ENCODE measurements around the gene MFAP3L.

The MFAP3L gene

GRCh38 chr4:170026253-170027021 lies at the start of gene MFAP3L:
TSS of gene MFAP3L (minus strand) at chr4:170026395. CDS start at chr4:170005877, 20,518 bp downstream.
- in situ Hi-C loops (cut with MboI; ENCODE audit: low sequenced_read_pairs), result loop anchor here (25.0 kb wide), 2 partner anchors 214 to 414 kb away; partner anchors contain the start of genes CLCN3 and NEK1

- in situ Hi-C loops (cut with MboI; ENCODE audit: low sequenced_read_pairs), result no loop called here
These were observed 45.0 kb upstream of the MFAP3L start for GRCh38 chr4:170071196-170071595.

GRCh38 chr4:170068438-170069128 lies 42.4 kb upstream of the MFAP3L start:
- in situ Hi-C loops (cut with MboI; ENCODE audit: low sequenced_read_pairs), result no loop called here

GRCh38 chr4:170059421-170059820 lies 33.2 kb upstream of the MFAP3L start:
- in situ Hi-C loops (cut with MboI; ENCODE audit: low sequenced_read_pairs), result no loop called here

- in situ Hi-C loops (cut with MboI; ENCODE audit: low sequenced_read_pairs), result no loop called here
These were observed 32.6 kb upstream of the MFAP3L start for GRCh38 chr4:170058826-170059225.

- in situ Hi-C loops (cut with MboI; ENCODE audit: low sequenced_read_pairs), result no loop called here
These were observed 31.7 kb upstream of the MFAP3L start for GRCh38 chr4:170057866-170058265.

GRCh38 chr4:170052919-170053318 lies 26.7 kb upstream of the MFAP3L start:
- in situ Hi-C loops (cut with MboI; ENCODE audit: low sequenced_read_pairs), result no loop called here

- in situ Hi-C loops (cut with MboI; ENCODE audit: low sequenced_read_pairs), result no loop called here
These were observed 25.2 kb upstream of the MFAP3L start for GRCh38 chr4:170051402-170051801.

- in situ Hi-C loops (cut with MboI; ENCODE audit: low sequenced_read_pairs), result loop anchor here (25.0 kb wide), 2 partner anchors 237 to 437 kb away; partner anchors contain the start of genes CLCN3 and NEK1
These were observed 23.6 kb upstream of the MFAP3L start for GRCh38 chr4:170049766-170050165.

GRCh38 chr4:170047771-170048354 lies 21.7 kb upstream of the MFAP3L start:
- in situ Hi-C loops (cut with MboI; ENCODE audit: low sequenced_read_pairs), result loop anchor here (25.0 kb wide), 2 partner anchors 236 to 436 kb away; partner anchors contain the start of genes CLCN3 and NEK1

- in situ Hi-C loops (cut with MboI; ENCODE audit: low sequenced_read_pairs), result loop anchor here (25.0 kb wide), 2 partner anchors 234 to 434 kb away; partner anchors contain the start of genes CLCN3 and NEK1
These were observed 20.0 kb upstream of the MFAP3L start for GRCh38 chr4:170046156-170046555.

- in situ Hi-C loops (cut with MboI; ENCODE audit: low sequenced_read_pairs), result loop anchor here (25.0 kb wide), 2 partner anchors 228 to 428 kb away; partner anchors contain the start of genes CLCN3 and NEK1
These were observed 14.0 kb upstream of the MFAP3L start for GRCh38 chr4:170040031-170040680.

GRCh38 chr4:170038769-170039168 lies 12.6 kb upstream of the MFAP3L start:
- in situ Hi-C loops (cut with MboI; ENCODE audit: low sequenced_read_pairs), result loop anchor here (25.0 kb wide), 2 partner anchors 226 to 426 kb away; partner anchors contain the start of genes CLCN3 and NEK1

- in situ Hi-C loops (cut with MboI; ENCODE audit: low sequenced_read_pairs), result loop anchor here (25.0 kb wide), 2 partner anchors 226 to 426 kb away; partner anchors contain the start of genes CLCN3 and NEK1
These were observed 12.0 kb upstream of the MFAP3L start for GRCh38 chr4:170038232-170038631.

GRCh38 chr4:170037481-170037880 lies 11.3 kb upstream of the MFAP3L start:
- in situ Hi-C loops (cut with MboI; ENCODE audit: low sequenced_read_pairs), result loop anchor here (25.0 kb wide), 2 partner anchors 225 to 425 kb away; partner anchors contain the start of genes CLCN3 and NEK1

- in situ Hi-C loops (cut with MboI; ENCODE audit: low sequenced_read_pairs), result loop anchor here (25.0 kb wide), 2 partner anchors 224 to 424 kb away; partner anchors contain the start of genes CLCN3 and NEK1
These were observed 9.7 kb upstream of the MFAP3L start for GRCh38 chr4:170035845-170036244.

- in situ Hi-C loops (cut with MboI; ENCODE audit: low sequenced_read_pairs), result loop anchor here (25.0 kb wide), 2 partner anchors 223 to 423 kb away; partner anchors contain the start of genes CLCN3 and NEK1
These were observed 9.0 kb upstream of the MFAP3L start for GRCh38 chr4:170035231-170035630.

- in situ Hi-C loops (cut with MboI; ENCODE audit: low sequenced_read_pairs), result loop anchor here (25.0 kb wide), 2 partner anchors 222 to 422 kb away; partner anchors contain the start of genes CLCN3 and NEK1
These were observed 7.8 kb upstream of the MFAP3L start for GRCh38 chr4:170033999-170034398.

- in situ Hi-C loops (cut with MboI; ENCODE audit: low sequenced_read_pairs), result loop anchor here (25.0 kb wide), 2 partner anchors 218 to 418 kb away; partner anchors contain the start of genes CLCN3 and NEK1
These were observed 3.9 kb upstream of the MFAP3L start for GRCh38 chr4:170030121-170030520.

Data from HL-60/S4 treated with retinoic acid at 250 ng/mL for 4 days and 3 days (cell line).